ENCODE data around the gene FCHO2.

FCHO2 gene

DNA sequence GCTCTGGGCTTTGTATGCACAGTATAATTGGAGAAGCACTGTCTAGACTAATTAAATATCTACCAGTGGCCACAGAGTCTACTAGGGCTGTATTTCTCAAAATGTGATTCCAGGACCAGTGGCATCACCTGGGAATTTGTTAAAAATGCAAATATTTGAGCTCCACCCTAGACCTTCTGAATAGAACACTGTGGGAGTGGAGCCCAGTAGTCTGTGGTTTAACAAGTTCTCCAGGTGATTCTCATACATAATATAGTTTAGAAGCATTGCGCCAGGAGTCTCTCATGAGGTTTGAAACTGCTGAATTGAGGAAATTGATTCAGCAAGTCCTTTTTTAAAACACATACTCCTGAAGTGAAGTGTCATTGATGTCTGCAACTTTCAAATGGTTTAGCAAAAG lies 74.7 kb downstream of the FCHO2 start:
- no peaks in the 10 kb centered on the region for H3K36me3 ChIP-seq (ENCODE audit: insufficient read depth, low read length)
- H3K4me1 ChIP-seq (ENCODE audit: insufficient read depth, low read length): peaks cover 9% of the 10 kb centered on the region; the same call in 1 of the 2 replicates
- H3K9me3 ChIP-seq (ENCODE audit: control insufficient read depth, insufficient read depth, low read length): no peaks in the 10 kb centered on the region
- no peak overlapping the region for H3K9ac ChIP-seq (ENCODE audit: low read depth, low read length)

DNA sequence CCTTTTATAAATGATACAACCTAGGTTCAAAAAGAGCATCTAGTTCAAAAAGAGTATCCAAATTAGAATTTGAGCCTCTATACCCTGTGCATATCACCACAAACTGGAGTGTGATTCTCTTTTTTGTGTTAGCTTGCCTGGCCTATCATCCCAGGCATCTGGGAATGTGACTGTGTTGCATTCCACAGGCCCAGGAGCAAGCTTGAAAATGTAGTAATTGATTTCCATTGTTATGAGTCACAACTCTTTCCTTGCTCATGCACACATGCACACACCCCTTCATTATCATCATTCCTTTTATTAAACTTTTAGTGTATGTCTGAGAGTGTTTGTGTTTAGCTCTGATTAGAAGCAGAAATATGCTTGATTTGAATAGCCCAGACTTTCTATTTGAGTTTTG lies 75.2 kb downstream of the FCHO2 start:
- Histone ChIP-seq H3K9me3 (ENCODE audit: control insufficient read depth, insufficient read depth, low read length) (no peaks in the 10 kb centered on the region), H3K36me3 (ENCODE audit: insufficient read depth, low read length) (no peaks in the 10 kb centered on the region), H3K4me1 (ENCODE audit: insufficient read depth, low read length) (peaks cover 9% of the 10 kb centered on the region; the same call in 1 of the 2 replicates), H3K9ac (ENCODE audit: low read depth, low read length) (no peak overlapping the region)

DNA sequence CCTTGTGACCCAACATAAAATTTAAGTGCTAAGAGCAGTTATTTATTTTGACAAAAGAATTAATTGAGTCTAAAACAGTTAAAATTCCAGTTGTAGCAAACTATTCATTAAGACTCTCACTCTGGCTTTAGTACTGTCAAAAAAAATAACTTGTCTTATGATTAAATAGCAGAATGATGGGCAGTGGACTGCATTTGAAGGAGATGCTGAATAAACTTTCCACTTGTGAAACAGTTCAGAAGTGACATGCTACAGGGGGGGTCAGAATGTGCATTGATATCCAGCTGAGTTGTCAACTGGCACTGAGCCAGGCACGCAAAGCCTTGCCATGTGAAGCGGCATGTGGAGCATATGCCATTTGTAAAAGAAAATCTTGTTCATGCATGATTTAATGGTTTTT lies 76.0 kb downstream of the FCHO2 start:
- Histone ChIP-seq H3K9ac (ENCODE audit: low read depth, low read length) (no peak overlapping the region), H3K4me1 (ENCODE audit: insufficient read depth, low read length) (peaks cover 9% of the 10 kb centered on the region; the same call in 1 of the 2 replicates), H3K36me3 (ENCODE audit: insufficient read depth, low read length) (no peaks in the 10 kb centered on the region), H3K9me3 (ENCODE audit: control insufficient read depth, insufficient read depth, low read length) (no peaks in the 10 kb centered on the region)

DNA sequence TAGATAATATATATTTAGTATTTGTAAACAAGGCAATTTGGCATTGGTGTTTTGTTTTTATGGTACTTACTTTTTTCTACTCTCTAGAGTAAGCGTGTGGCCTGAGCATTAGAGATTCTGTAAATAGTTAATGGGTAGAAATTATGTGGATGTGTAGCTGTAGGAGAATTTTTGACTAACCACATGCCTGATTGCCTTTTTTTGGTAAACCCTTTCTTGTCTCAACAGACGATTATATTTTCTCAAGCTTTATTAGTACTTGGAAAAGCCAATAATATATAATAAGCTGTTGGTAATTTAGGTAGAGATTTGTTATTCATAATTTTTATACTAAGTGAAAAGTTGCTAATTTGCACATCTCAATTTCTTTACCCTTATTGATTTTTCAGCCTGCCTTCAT lies 76.8 kb downstream of the FCHO2 start:
- Histone ChIP-seq H3K36me3 (ENCODE audit: insufficient read depth, low read length) (no peaks in the 10 kb centered on the region), H3K9me3 (ENCODE audit: control insufficient read depth, insufficient read depth, low read length) (no peaks in the 10 kb centered on the region), H3K9ac (ENCODE audit: low read depth, low read length) (no peak overlapping the region), H3K4me1 (ENCODE audit: insufficient read depth, low read length) (peaks cover 9% of the 10 kb centered on the region; the same call in 1 of the 2 replicates)

DNA sequence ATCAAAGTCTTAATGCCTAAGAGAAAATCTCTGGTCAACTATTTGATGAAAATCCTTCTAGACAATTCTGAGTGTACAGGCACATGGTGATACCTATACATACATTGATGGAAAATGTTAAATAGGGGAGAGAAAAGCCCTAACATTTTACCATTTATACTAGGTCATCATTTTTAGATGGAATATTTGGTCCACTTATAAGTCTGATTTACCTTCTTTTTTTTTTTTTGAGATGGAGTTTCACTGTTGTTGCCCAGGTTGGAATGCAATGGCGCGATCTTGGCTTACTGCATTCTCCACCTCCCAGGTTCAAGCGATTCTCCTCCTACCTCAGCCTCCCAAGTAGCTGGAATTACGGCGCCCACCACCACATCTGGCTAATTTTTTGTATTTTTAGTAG lies 81.7 kb downstream of the FCHO2 start:
- H3K36me3 ChIP-seq (ENCODE audit: insufficient read depth, low read length): no peaks in the 10 kb centered on the region
- H3K4me1 ChIP-seq (ENCODE audit: insufficient read depth, low read length): peaks cover 5% of the 10 kb centered on the region; the same call in 1 of the 2 replicates
- H3K9ac ChIP-seq (ENCODE audit: low read depth, low read length): no peak overlapping the region
- no peaks in the 10 kb centered on the region for H3K9me3 ChIP-seq (ENCODE audit: control insufficient read depth, insufficient read depth, low read length)

DNA sequence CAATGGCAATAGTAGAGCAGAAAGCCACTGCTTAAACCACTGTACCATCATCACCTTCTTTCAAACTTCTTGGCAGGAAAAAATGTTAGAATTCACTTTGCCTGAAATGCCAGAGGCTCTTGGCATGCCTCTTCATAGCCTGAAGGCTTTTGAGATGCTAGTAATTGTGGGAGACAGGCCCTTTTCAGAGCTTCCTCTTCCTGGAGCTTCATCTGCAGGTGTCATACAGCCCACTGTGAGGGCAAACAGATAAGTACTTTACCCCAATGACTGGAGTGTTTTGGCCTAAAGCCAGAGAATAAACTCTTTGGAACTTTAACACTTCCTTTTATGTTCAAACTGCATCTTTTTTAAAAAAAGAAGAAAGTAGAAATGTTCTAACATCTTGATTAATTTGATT lies 83.2 kb downstream of the FCHO2 start:
- H3K36me3 ChIP-seq (ENCODE audit: insufficient read depth, low read length): no peaks in the 10 kb centered on the region
- H3K9ac ChIP-seq (ENCODE audit: low read depth, low read length): no peak overlapping the region
- no peaks in the 10 kb centered on the region for H3K9me3 ChIP-seq (ENCODE audit: control insufficient read depth, insufficient read depth, low read length)
- H3K4me1 ChIP-seq (ENCODE audit: insufficient read depth, low read length): peaks cover 5% of the 10 kb centered on the region; the same call in 1 of the 2 replicates

DNA sequence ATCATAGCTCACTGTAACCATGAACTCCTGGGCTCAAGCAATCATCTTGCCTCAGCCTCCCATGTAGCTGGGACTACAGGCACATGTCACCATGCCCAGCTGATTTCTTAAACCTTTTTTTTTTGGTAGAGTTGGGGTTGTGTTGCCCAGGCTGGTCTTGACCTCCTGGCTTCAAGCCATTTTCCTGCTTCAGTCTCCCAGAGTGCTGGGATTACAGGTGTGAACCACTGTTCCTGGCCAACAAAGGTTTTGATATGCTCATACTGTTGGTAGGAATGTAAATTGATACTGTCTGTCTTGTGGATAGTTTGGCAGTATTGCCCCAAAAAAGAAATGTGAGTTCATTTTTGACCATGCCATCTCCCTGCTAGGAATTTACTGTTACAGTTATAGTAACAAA lies 87.2 kb downstream of the FCHO2 start:
- H3K9ac ChIP-seq (ENCODE audit: low read depth, low read length): no peak overlapping the region
- H3K9me3 ChIP-seq (ENCODE audit: control insufficient read depth, insufficient read depth, low read length): no peaks in the 10 kb centered on the region
- H3K36me3 ChIP-seq (ENCODE audit: insufficient read depth, low read length): no peaks in the 10 kb centered on the region
- peaks cover 5% of the 10 kb centered on the region; the same call in 1 of the 2 replicates for H3K4me1 ChIP-seq (ENCODE audit: insufficient read depth, low read length)

DNA sequence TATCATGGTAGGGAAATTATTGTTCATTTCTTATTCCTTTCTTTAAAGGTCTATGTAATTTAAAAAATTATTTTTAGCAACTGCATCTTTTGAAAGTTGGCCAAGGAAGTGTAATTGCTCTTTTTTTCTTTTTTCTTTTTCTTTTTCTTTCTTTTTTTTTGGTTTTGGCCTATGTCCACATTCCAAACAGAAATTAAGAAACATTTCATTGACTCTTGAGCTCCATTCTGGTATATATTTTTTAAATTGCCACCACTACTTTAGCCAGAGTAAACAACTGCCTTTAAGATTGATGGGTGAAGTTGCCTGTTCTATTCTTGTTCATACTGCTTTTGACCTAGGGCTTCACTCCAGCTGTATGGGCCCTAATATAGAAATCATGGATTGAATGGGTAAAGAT lies 88.7 kb downstream of the FCHO2 start:
- no peaks in the 10 kb centered on the region for H3K36me3 ChIP-seq (ENCODE audit: insufficient read depth, low read length)
- no peaks in the 10 kb centered on the region for H3K9me3 ChIP-seq (ENCODE audit: control insufficient read depth, insufficient read depth, low read length)
- H3K4me1 ChIP-seq (ENCODE audit: insufficient read depth, low read length): peaks cover 5% of the 10 kb centered on the region; the same call in 1 of the 2 replicates
- H3K9ac ChIP-seq (ENCODE audit: low read depth, low read length): no peak overlapping the region

DNA sequence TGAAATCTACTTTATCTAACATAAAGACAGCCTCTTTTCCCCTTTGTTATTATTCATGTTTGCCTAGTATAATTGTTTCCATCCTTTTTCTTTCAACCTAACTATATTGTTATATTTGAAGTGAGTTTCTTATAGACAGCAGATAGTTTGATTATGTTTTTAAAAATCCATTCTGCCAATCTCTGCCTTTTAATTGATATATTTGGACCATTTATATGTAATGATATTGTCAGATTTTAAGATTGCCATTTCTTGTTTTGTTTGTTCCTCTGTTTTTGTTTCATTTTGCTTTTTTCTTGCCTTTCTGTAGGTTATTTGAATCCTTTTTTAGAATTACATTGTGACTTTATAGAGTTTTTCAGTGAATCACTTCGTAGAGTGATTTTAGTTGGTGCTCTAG lies 89.8 kb downstream of the FCHO2 start:
- Histone ChIP-seq H3K9me3 (ENCODE audit: control insufficient read depth, insufficient read depth, low read length) (no peaks in the 10 kb centered on the region), H3K36me3 (ENCODE audit: insufficient read depth, low read length) (no peaks in the 10 kb centered on the region), H3K4me1 (ENCODE audit: insufficient read depth, low read length) (no peaks in the 10 kb centered on the region), H3K9ac (ENCODE audit: low read depth, low read length) (no peak overlapping the region)

DNA sequence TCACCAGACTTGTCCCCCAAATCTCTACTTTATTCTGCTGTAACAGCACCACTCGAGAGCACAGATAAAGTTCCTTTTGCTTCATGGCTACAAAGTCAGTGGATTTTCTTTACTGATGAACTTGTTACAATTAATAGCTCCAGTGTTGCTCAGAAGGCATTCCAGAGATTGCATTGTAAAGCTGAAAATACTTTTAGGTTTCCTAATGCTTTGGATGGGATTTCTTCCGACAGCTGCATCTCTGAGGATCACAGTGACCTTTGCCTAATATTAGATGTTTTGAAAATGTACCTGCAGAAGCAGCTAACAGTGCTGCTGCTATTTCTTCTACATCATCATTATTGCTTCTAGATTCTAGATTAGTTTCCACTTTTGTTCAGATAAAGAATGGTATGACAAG lies 105.8 kb downstream of the FCHO2 start:
- Histone ChIP-seq H3K9me3 (ENCODE audit: control insufficient read depth, insufficient read depth, low read length) (no peaks in the 10 kb centered on the region), H3K36me3 (ENCODE audit: insufficient read depth, low read length) (peaks cover 3% of the 10 kb centered on the region; the same call in 1 of the 2 replicates), H3K9ac (ENCODE audit: low read depth, low read length) (no peak overlapping the region), H3K4me1 (ENCODE audit: insufficient read depth, low read length) (no peaks in the 10 kb centered on the region)

DNA sequence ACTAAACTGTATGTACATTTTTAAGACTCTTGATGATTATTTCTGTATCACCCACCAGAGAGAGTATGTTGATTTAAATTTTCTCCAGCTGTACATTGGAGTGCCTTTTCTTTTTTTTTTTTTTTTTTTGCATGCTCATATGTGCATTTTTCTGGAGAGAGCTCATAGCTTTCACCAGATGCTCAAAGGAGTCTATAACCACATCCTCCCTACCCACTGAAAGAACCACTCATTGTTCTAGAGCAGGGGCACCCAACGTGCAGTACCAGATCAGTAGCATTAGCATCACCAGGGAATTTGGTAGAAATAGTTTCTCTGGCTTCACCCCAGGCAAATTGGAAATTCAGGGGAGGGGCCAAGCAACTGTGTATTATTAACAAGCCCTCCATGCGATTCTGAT lies 110.6 kb downstream of the FCHO2 start:
- peaks cover 6% of the 10 kb centered on the region; the same call in 1 of the 2 replicates for H3K36me3 ChIP-seq (ENCODE audit: insufficient read depth, low read length)
- H3K9me3 ChIP-seq (ENCODE audit: control insufficient read depth, insufficient read depth, low read length): no peaks in the 10 kb centered on the region
- H3K9ac ChIP-seq (ENCODE audit: low read depth, low read length): no peak overlapping the region
- no peaks in the 10 kb centered on the region for H3K4me1 ChIP-seq (ENCODE audit: insufficient read depth, low read length)

DNA sequence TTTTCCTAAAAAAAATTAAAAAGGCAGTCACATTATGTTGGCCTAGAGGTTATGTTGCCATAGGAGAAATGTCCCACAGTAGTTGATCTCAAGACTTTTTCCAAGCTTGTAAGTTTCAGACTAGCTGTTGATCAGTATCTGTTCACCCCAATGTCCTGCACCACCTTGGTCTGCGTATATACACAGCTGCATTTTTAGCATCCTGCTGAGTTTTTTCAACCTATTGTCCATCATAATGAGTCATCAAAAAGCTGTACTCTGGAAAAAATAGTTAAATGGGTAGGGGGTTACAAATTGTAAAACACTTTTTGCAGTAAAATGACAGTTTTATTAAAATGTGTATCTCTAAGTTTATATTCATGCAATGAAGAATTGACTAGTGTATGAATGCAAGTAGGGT lies 111.4 kb downstream of the FCHO2 start:
- H3K9me3 ChIP-seq (ENCODE audit: control insufficient read depth, insufficient read depth, low read length): no peaks in the 10 kb centered on the region
- no peak overlapping the region for H3K9ac ChIP-seq (ENCODE audit: low read depth, low read length)
- no peaks in the 10 kb centered on the region for H3K4me1 ChIP-seq (ENCODE audit: insufficient read depth, low read length)
- H3K36me3 ChIP-seq (ENCODE audit: insufficient read depth, low read length): peaks cover 6% of the 10 kb centered on the region; the same call in 1 of the 2 replicates

DNA sequence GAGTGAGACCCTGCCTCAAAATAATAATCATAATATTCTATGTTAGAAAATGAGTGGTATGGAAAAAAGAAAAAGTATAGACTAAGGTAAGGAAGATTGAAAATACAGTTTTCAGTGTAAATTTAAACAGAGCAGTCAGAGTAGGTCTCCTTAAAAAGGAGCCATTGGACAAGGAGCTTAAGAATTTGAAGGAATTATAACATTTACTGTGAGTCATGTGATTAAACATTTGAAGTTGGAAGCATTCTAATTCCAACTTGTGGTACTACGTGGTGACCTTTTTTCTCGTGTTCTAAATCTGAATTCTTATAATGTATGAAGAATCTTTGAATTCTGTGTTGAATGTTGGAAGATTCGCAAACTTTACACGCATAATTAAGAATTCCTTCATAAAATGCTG lies 125.3 kb downstream of the FCHO2 start:
- H3K9me3 ChIP-seq (ENCODE audit: control insufficient read depth, insufficient read depth, low read length): no peaks in the 10 kb centered on the region
- no peaks in the 10 kb centered on the region for H3K4me1 ChIP-seq (ENCODE audit: insufficient read depth, low read length)
- no peaks in the 10 kb centered on the region; the same call in 1 of the 2 replicates for H3K36me3 ChIP-seq (ENCODE audit: insufficient read depth, low read length)
- no peak overlapping the region for H3K9ac ChIP-seq (ENCODE audit: low read depth, low read length)

DNA sequence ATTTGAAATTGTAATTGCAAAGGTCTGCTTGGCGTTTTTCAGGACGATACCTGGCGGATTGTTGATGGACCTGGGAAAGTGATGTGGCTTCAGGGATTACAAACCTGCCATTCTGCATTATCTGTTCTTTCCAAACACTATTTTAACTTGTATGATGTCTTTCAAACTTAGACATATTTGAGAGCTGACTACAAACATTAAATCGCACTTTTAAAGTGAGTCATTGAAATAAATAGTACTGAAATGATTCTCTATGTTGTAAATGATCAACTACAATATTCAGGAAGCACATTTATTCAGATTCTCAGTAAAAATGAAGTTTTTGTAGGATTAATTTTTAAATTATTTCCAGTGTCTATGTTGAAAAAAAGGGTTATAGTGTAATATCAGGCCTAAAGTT lies 132.2 kb downstream of the FCHO2 start:
- no peaks in the 10 kb centered on the region for H3K4me1 ChIP-seq (ENCODE audit: insufficient read depth, low read length)

DNA sequence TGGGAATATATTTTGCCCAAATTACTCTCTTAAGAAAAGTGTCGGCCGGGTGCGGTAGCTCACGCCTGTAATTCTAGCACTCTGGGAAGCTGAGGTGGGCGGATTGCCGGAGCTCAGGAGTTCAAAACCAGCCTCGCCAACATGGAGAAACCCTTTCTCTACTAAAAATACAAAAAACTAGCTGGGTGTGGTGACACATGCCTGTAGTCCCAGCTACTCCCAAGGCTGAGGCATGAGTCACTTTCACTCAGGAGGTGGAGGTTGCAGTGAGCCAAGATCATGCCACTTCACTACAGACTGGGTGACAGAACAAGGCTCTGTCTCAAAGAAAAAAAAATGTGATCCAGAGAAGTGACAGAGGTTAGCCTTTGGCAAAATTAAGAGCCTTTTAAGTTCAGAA lies 138.1 kb downstream of the FCHO2 start:
- Histone ChIP-seq H3K9ac (ENCODE audit: low read depth, low read length) (no peak overlapping the region), H3K9me3 (ENCODE audit: control insufficient read depth, insufficient read depth, low read length) (peaks cover 6% of the 10 kb centered on the region; the same call in 1 of the 2 replicates), H3K36me3 (ENCODE audit: insufficient read depth, low read length) (no peaks in the 10 kb centered on the region; the same call in 1 of the 2 replicates), H3K4me1 (ENCODE audit: insufficient read depth, low read length) (peaks cover 8% of the 10 kb centered on the region; the same call in 1 of the 2 replicates)

More for the DNA sequence above, 132.2 kb downstream of the FCHO2 start:
- H3K36me3 ChIP-seq (ENCODE audit: insufficient read depth, low read length): no peaks in the 10 kb centered on the region
- H3K9me3 ChIP-seq (ENCODE audit: control insufficient read depth, insufficient read depth, low read length): no peaks in the 10 kb centered on the region
- H3K9ac ChIP-seq (ENCODE audit: low read depth, low read length): no peak overlapping the region

DNA sequence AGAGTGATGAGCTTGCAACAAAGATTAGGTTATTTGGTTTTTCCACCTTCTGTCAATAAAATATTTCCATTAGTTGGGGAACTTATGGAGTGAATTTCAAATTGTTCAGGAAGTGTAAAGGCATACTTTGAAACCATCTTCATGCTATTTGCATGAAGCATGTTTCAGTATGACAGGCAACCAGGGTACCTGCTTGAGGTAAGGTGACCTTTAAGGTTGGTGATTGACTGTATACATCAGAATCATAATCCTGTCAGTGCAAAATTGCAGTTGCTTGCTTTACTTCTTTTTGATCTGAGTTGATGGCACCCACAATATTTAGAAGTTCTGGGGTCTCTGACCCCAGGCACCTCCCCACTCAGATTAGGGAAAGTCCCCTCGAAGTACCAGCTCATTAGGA lies 138.6 kb downstream of the FCHO2 start:
- no peaks in the 10 kb centered on the region; the same call in 1 of the 2 replicates for H3K36me3 ChIP-seq (ENCODE audit: insufficient read depth, low read length)

More for the DNA sequence above, 138.6 kb downstream of the FCHO2 start:
- H3K9me3 ChIP-seq (ENCODE audit: control insufficient read depth, insufficient read depth, low read length): peaks cover 6% of the 10 kb centered on the region; the same call in 1 of the 2 replicates
- H3K9ac ChIP-seq (ENCODE audit: low read depth, low read length): no peak overlapping the region
- peaks cover 8% of the 10 kb centered on the region; the same call in 1 of the 2 replicates for H3K4me1 ChIP-seq (ENCODE audit: insufficient read depth, low read length)
